A673 (cell line): Measurements from ENCODE around the gene TSC22D2. TPM values are rescaled to one million over a fixed set of nuclear protein-coding genes. Genes with fewer than 3 reads are reported as not detected.

ENCODE experiments used
- BruUV-seq: library from RNA; stranded (reverse); fragments of 400-500 nt; replicated peaks from 2 replicates; lab custom pipeline; 2021; lab: Mats Ljungman, UMichigan
- CTCF ChIA-PET: fragments of 300-600 bp; sonication (Branson Sonifier 250); formaldehyde crosslinking; loops from one replicate; lab custom pipeline; 2022; ENCODE audit warnings: antibody characterized with exemption; lab: Charles Lee
- POLR2A ChIA-PET: fragments of 300-600 bp; sonication (Branson Sonifier 250); formaldehyde crosslinking; loops from one replicate; lab custom pipeline; 2022; ENCODE audit warnings: antibody characterized with exemption; ENCODE audit not compliant: low non-redundant PET; lab: Charles Lee
- DNase-seq: peaks from one replicate; pipeline ENCODE4 v3.0.0-alpha.2; 2015; ENCODE audit warnings: low spot score
- H3K27ac ChIP-seq: fragments of 200-600 bp; sonication (generic); 2 replicates; pipeline ENCODE4 v1.5.1; 2016; ENCODE audit warnings: mixed run types, low read depth, mild to moderate bottlenecking, mixed read lengths, antibody characterized with exemption, low read length; ENCODE audit not compliant: poor library complexity, severe bottlenecking
- H3K27me3 ChIP-seq: fragments of 200-600 bp; sonication (generic); replicated peaks from 2 replicates; pipeline ENCODE4 v1.6.1; 2017; ENCODE audit warnings: mixed run types, low read depth, mild to moderate bottlenecking, mixed read lengths, antibody characterized with exemption, low read length; ENCODE audit not compliant: insufficient read depth, poor library complexity
- H3K36me3 ChIP-seq: fragments of 200-600 bp; sonication (generic); 2 replicates; pipeline ENCODE4 v1.6.1; 2016; ENCODE audit warnings: mixed run types, mild to moderate bottlenecking, mixed read lengths, antibody characterized with exemption, low read length; ENCODE audit not compliant: insufficient read depth, poor library complexity, severe bottlenecking
- H3K4me1 ChIP-seq: fragments of 200-600 bp; sonication (generic); 2 replicates; pipeline ENCODE4 v1.6.1; 2017; ENCODE audit warnings: mixed run types, mild to moderate bottlenecking, mixed read lengths, antibody characterized with exemption, low read length; ENCODE audit not compliant: insufficient read depth, poor library complexity, severe bottlenecking
- H3K4me3 ChIP-seq: fragments of 200-600 bp; sonication (generic); 2 replicates; pipeline ENCODE4 v1.5.1; 2016; ENCODE audit warnings: low read depth, mixed run types, mild to moderate bottlenecking, mixed read lengths, low read length; ENCODE audit not compliant: poor library complexity, severe bottlenecking
- H3K9me3 ChIP-seq: fragments of 200-600 bp; sonication (generic); 2 replicates; pipeline ENCODE4 v1.6.1; 2016; ENCODE audit warnings: mixed run types, low read depth, mild to moderate bottlenecking, mixed read lengths, antibody characterized with exemption, low read length; ENCODE audit not compliant: poor library complexity, severe bottlenecking
- EZH2 ChIP-seq: fragments of 200-600 bp; sonication (generic); IDR thresholded peaks from 2 replicates; pipeline ENCODE4 v1.6.1; 2017; ENCODE audit warnings: borderline replicate concordance, low read depth, mild to moderate bottlenecking, mixed read lengths, antibody characterized with exemption, low read length; ENCODE audit not compliant: poor library complexity, severe bottlenecking
- intact Hi-C: fragments of 100-400 bp; cut with micrococcal nuclease; formaldehyde crosslinking; loops from one replicate; pipeline ENCODE4 v1.10.0; 2022; ENCODE audit not compliant: unreplicated experiment
- total RNA-seq: library from RNA; stranded (reverse); gene quantifications from 2 replicates; pipeline ENCODE4 v1.2.3, GENCODE V29; 2021
- TF ChIP-seq, protein P1 (sequence below): fragments of 300-800, 200-600 bp; sonication (generic); conservative IDR thresholded peaks from 2 replicates; pipeline ENCODE4 v1.5.1; 2017; ENCODE audit warnings: low read depth, mild to moderate bottlenecking, antibody characterized with exemption, low read length, moderate library complexity, mixed read lengths

The TSC22D2 gene
- total RNA-seq, 1 experiment from 2014 or later = 28.9 TPM

GRCh38 chr3:150490277-150490986, 82.3 kb downstream of the TSC22D2 start:
- Histone ChIP-seq H3K4me1 (no peaks in the 10 kb centered on the region), H3K9me3 (peaks cover 11% of the 10 kb centered on the region), H3K4me3 (no peak overlapping the region), H3K27ac (no peak overlapping the region), H3K36me3 (no peaks in the 10 kb centered on the region), H3K27me3 (no peaks in the 10 kb centered on the region)
- CTCF ChIA-PET = no interaction called here
- no TSS peak for BruUV-seq
- no peak for TF ChIP-seq EZH2
- TF ChIP-seq, protein P1, sequence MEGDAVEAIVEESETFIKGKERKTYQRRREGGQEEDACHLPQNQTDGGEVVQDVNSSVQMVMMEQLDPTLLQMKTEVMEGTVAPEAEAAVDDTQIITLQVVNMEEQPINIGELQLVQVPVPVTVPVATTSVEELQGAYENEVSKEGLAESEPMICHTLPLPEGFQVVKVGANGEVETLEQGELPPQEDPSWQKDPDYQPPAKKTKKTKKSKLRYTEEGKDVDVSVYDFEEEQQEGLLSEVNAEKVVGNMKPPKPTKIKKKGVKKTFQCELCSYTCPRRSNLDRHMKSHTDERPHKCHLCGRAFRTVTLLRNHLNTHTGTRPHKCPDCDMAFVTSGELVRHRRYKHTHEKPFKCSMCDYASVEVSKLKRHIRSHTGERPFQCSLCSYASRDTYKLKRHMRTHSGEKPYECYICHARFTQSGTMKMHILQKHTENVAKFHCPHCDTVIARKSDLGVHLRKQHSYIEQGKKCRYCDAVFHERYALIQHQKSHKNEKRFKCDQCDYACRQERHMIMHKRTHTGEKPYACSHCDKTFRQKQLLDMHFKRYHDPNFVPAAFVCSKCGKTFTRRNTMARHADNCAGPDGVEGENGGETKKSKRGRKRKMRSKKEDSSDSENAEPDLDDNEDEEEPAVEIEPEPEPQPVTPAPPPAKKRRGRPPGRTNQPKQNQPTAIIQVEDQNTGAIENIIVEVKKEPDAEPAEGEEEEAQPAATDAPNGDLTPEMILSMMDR = no peak
- POLR2A ChIA-PET = no interaction called here
- no peak for DNase-seq
- intact Hi-C loops = loop anchor here (10.0 kb wide), 1 partner anchor 526 kb away; no protein-coding TSS in a partner anchor

DNA sequence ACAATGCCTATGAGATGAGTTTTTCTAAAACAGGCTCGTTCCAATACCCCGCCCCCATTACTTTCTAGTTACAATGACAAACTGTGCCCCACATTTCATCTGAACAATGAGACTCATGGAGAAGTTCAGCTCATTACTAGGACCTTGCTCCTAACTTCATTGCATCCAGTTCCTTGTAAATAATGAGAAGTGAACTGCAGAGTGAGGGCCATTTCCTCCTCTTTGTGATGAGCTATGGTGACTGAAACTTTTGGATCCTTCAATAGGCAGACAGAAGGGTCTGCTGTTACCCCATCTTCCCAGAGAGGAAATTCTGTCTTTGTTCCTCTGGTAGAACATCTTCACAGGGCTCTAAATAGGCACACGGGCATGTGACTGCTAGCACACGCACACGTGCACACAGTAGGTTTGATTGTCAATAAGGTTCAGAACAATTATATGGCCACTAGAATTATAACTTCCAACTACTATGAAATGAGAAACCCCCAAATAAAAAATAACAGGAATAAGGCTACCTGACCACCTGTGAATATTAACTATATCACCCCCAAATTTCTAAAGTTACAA, 86.4 kb downstream of the TSC22D2 start:
- intact Hi-C loops = loop anchor here (2.0 to 10.0 kb wide), 2 partner anchors 266 to 530 kb away; no protein-coding TSS in a partner anchor
- BruUV-seq = no TSS peak
- DNase-seq = no peak
- Histone ChIP-seq H3K4me1 (no peaks in the 10 kb centered on the region), H3K4me3 (no peak overlapping the region), H3K36me3 (no peaks in the 10 kb centered on the region), H3K27ac (no peak overlapping the region), H3K27me3 (no peaks in the 10 kb centered on the region), H3K9me3 (no peaks in the 10 kb centered on the region)
- POLR2A ChIA-PET = interaction anchor here (0.7 kb wide), 1 partner anchor 117 kb away, joined by 4 read pairs; no protein-coding TSS in a partner anchor
- CTCF ChIA-PET = interaction anchor here (1.6 kb wide), 2 partner anchors 84 to 208 kb away, joined by 7 to 13 read pairs; no protein-coding TSS in a partner anchor
- TF ChIP-seq, protein P1 = no peak
- TF ChIP-seq EZH2 = no peak

GRCh38 chr3:150495149-150495548, 87.1 kb downstream of the TSC22D2 start:
- BruUV-seq = no TSS peak
- Histone ChIP-seq H3K9me3 (no peaks in the 10 kb centered on the region), H3K36me3 (no peaks in the 10 kb centered on the region), H3K27ac (no peak overlapping the region), H3K4me3 (no peak overlapping the region), H3K27me3 (no peaks in the 10 kb centered on the region), H3K4me1 (no peaks in the 10 kb centered on the region)
- POLR2A ChIA-PET = no interaction called here
- DNase-seq = no peak
- TF ChIP-seq EZH2 = no peak
- TF ChIP-seq, protein P1 = no peak
- CTCF ChIA-PET = interaction anchor here (0.6 to 1.6 kb wide), 11 partner anchors 54 to 268 kb away, joined by 3 to 13 read pairs (median 5); partner anchors contain the start of gene TSC22D2
- intact Hi-C loops = loop anchor here (1.0 to 10.0 kb wide), 4 partner anchors 87 to 530 kb away; partner anchors contain the start of gene TSC22D2
